Measurements from ENCODE around the gene PRKCA.

Gene PRKCA

GRCh38 chr17:66422186-66422585 lies 119.8 kb downstream of the PRKCA start:
- DNase-seq (ENCODE audit: low read depth): peak; percentile 39
- no peak for TF ChIP-seq CTCF (conservative IDR thresholded peaks at IDR 0.05; ENCODE audit: low read length)
- H3K4me3 ChIP-seq (ENCODE audit: low read length): no peak overlapping the region

- no peak for TF ChIP-seq CTCF (conservative IDR thresholded peaks at IDR 0.05; ENCODE audit: low read length)
- H3K4me3 ChIP-seq (ENCODE audit: low read length): no peak overlapping the region
- DNase-seq (ENCODE audit: low read depth): peak; percentile 37
Measured at GRCh38 chr17:66423056-66423955, 120.9 kb downstream of the PRKCA start.

- H3K4me3 ChIP-seq (ENCODE audit: low read length): no peak overlapping the region
- TF ChIP-seq CTCF (conservative IDR thresholded peaks at IDR 0.05; ENCODE audit: low read length): no peak
- no peak for DNase-seq (ENCODE audit: low read depth)
Measured at GRCh38 chr17:66425756-66426396, 123.5 kb downstream of the PRKCA start.

GRCh38 chr17:66426397-66427033 lies 124.1 kb downstream of the PRKCA start:
- no peak overlapping the region for H3K4me3 ChIP-seq (ENCODE audit: low read length)
- peak; percentile 20; the same call in 1 of the 2 replicates for TF ChIP-seq CTCF (conservative IDR thresholded peaks at IDR 0.05; ENCODE audit: low read length)
- DNase-seq (ENCODE audit: low read depth): no peak

GRCh38 chr17:66427134-66427533 lies 124.7 kb downstream of the PRKCA start:
- no peak for TF ChIP-seq CTCF (conservative IDR thresholded peaks at IDR 0.05; ENCODE audit: low read length)
- H3K4me3 ChIP-seq (ENCODE audit: low read length): no peak overlapping the region
- no peak for DNase-seq (ENCODE audit: low read depth)

GRCh38 chr17:66429680-66430079 lies 127.3 kb downstream of the PRKCA start:
- TF ChIP-seq CTCF (conservative IDR thresholded peaks at IDR 0.05; ENCODE audit: low read length): no peak
- DNase-seq (ENCODE audit: low read depth): no peak
- H3K4me3 ChIP-seq (ENCODE audit: low read length): no peak overlapping the region
